ENCODE measurements around the gene SYTL2.

DNA sequence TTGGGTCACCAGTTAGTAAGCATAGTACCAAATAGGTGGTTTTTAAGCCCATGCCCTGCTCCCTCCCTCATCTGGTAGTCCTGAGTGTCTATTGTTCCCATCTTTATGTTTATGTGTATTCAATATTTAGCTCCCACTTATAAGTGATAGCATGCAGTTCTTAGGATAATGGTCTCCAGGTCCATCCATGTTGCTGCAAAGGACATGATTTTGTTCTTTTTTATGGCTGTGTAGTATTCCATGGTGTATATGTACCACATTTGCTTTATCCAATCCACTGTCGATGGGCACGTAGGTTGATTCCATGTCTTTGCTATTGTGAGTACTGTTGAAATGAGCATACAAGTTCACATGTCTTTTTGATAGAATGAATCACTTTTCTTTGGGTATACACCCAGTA lies 18.2 kb upstream of the SYTL2 start:
- TF ChIP-seq, protein P1, sequence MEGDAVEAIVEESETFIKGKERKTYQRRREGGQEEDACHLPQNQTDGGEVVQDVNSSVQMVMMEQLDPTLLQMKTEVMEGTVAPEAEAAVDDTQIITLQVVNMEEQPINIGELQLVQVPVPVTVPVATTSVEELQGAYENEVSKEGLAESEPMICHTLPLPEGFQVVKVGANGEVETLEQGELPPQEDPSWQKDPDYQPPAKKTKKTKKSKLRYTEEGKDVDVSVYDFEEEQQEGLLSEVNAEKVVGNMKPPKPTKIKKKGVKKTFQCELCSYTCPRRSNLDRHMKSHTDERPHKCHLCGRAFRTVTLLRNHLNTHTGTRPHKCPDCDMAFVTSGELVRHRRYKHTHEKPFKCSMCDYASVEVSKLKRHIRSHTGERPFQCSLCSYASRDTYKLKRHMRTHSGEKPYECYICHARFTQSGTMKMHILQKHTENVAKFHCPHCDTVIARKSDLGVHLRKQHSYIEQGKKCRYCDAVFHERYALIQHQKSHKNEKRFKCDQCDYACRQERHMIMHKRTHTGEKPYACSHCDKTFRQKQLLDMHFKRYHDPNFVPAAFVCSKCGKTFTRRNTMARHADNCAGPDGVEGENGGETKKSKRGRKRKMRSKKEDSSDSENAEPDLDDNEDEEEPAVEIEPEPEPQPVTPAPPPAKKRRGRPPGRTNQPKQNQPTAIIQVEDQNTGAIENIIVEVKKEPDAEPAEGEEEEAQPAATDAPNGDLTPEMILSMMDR (conservative IDR thresholded peaks at IDR 0.05): no peak
- TF ChIP-seq ZFX (IDR thresholded peaks at IDR 0.05): no peak
